ENCODE measurements around the gene GEN1.

DNA sequence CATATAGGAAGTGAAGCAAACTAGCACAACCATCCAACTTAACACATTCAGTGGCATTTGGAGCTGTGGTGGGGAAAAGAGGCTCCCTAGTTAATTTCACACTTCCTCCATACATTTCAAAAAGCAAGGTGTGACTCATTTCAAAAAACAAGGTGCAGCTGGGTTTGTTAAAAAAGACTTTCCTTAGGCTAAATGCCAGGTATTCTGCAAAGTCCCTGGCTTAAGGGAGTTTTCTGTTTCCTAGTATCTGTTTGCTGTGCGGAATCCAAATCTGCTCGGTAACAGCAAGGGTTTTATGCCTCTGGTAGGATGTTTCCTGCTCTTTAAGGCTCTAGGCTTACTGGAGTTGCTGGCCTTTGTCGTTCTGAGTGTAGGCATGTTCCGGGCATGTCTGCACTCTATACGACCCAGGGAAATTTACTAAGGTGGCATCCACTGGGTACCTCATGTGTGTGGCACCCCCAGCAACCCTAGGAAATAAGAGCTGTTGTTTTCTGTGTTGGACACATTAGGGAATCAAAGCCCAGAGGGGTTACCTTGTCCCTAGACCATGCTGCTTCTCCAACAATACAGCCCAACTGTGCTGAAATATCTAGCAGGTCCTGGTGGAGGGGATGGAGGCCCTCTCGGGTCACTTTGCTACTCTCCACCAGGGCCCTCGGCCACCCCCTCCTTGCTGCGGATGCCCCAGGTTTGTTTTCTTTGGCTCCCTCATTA lies 61.7 kb downstream of the GEN1 start:
- TF ChIP-seq, protein P1, sequence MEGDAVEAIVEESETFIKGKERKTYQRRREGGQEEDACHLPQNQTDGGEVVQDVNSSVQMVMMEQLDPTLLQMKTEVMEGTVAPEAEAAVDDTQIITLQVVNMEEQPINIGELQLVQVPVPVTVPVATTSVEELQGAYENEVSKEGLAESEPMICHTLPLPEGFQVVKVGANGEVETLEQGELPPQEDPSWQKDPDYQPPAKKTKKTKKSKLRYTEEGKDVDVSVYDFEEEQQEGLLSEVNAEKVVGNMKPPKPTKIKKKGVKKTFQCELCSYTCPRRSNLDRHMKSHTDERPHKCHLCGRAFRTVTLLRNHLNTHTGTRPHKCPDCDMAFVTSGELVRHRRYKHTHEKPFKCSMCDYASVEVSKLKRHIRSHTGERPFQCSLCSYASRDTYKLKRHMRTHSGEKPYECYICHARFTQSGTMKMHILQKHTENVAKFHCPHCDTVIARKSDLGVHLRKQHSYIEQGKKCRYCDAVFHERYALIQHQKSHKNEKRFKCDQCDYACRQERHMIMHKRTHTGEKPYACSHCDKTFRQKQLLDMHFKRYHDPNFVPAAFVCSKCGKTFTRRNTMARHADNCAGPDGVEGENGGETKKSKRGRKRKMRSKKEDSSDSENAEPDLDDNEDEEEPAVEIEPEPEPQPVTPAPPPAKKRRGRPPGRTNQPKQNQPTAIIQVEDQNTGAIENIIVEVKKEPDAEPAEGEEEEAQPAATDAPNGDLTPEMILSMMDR (IDR thresholded peaks at IDR 0.05; ENCODE audit: low read depth, low read length, poor library complexity, severe bottlenecking), result no peak
- TF ChIP-seq EZH2phosphoT487 (IDR thresholded peaks at IDR 0.05; ENCODE audit: borderline replicate concordance, low read length), result no peak

Measured in DOHH2 (cell line).